Measurements from ENCODE around the gene CPNE1.
A peak's percentile ranks its signal among the peaks of the same experiment; 100 is the strongest.
"Not testable (repeated sequence)": the region's sequence is repeated elsewhere in the genome, so short reads cannot be mapped to it uniquely, and the experiment has no call there.

CPNE1 gene

GRCh38 chr20:35664466-35665206, at the start of gene CPNE1, which contains the start of gene RBM12:
Gene CPNE1 (minus strand): TSS chr20:35664900. CDS start chr20:35632923, 31,977 bp downstream.
Gene RBM12 (minus strand): TSS chr20:35664900. CDS start chr20:35655322, 9,578 bp downstream.
- peak; percentile 91 for DNase-seq (ENCODE audit: low read depth)

GRCh38 chr20:35714127-35714526, 49.4 kb upstream of the CPNE1 start:
- no peak for DNase-seq (ENCODE audit: low read depth)

GRCh38 chr20:35713120-35713519, 48.4 kb upstream of the CPNE1 start:
- DNase-seq (ENCODE audit: low read depth), result not testable (repeated sequence)

GRCh38 chr20:35711588-35712209, 47.0 kb upstream of the CPNE1 start:
- no peak for DNase-seq (ENCODE audit: low read depth)

GRCh38 chr20:35710884-35711587, 46.3 kb upstream of the CPNE1 start:
- no peak for DNase-seq (ENCODE audit: low read depth)

- DNase-seq (ENCODE audit: low read depth), result no peak
These were observed 45.3 kb upstream of the CPNE1 start for GRCh38 chr20:35710039-35710438.

- DNase-seq (ENCODE audit: low read depth), result no peak
These were observed 44.6 kb upstream of the CPNE1 start for GRCh38 chr20:35709259-35709658.

GRCh38 chr20:35708502-35708901, 43.8 kb upstream of the CPNE1 start:
- DNase-seq (ENCODE audit: low read depth), result no peak

GRCh38 chr20:35706591-35707529, 42.2 kb upstream of the CPNE1 start:
- not testable (repeated sequence) for DNase-seq (ENCODE audit: low read depth)

GRCh38 chr20:35705894-35706293, 41.2 kb upstream of the CPNE1 start:
- not testable (repeated sequence) for DNase-seq (ENCODE audit: low read depth)

GRCh38 chr20:35704514-35705261, 40.0 kb upstream of the CPNE1 start:
- no peak for DNase-seq (ENCODE audit: low read depth)

- no peak for DNase-seq (ENCODE audit: low read depth)
These were observed 38.4 kb upstream of the CPNE1 start for GRCh38 chr20:35702824-35703695.

GRCh38 chr20:35702051-35702823, 37.5 kb upstream of the CPNE1 start:
- DNase-seq (ENCODE audit: low read depth), result no peak

GRCh38 chr20:35700625-35701148, 36.0 kb upstream of the CPNE1 start:
- DNase-seq (ENCODE audit: low read depth), result no peak

- no peak for DNase-seq (ENCODE audit: low read depth)
These were observed 35.4 kb upstream of the CPNE1 start for GRCh38 chr20:35699957-35700624.

GRCh38 chr20:35699127-35699956, 34.6 kb upstream of the CPNE1 start, which contains the start of the genes NFS1 and ROMO1:
Gene NFS1 (minus strand): TSS chr20:35699352. CDS start chr20:35699288, 64 bp downstream.
Gene ROMO1 (plus strand): TSS chr20:35699405. CDS start chr20:35699633, 228 bp downstream.
- peak; percentile 80 for DNase-seq (ENCODE audit: low read depth)
